ENCODE data around the gene EP400.

Gene EP400

DNA sequence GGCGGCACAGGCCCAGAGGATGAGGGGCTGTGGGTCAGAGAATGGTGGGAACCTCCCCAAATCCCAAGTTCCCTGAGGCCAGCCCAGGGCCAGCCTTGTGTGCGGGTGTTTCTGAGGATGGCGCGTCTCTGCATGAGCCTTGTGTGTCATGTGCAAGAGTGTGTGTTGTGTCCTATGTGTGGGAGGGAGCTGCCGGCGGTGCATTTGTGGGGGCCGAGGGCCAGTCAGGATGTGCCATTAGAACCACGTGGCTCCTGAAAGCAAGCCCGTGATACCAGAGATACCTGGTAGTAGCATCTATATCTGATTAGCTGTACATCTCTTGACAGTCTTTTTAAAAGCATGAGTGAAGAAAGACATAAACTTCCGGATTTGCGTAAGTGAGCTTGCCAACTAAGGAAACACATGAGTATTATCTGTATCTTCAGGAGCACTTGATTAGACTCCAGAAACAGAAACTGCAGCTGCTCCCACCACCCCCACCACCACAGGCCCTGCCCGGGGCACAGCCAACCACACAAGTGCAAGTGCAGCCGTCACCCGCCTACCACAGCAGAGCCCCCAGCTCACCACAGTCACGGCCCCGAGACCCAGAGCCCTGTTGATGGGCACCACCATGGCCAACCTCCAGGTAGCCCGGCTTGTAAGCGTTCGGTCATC, 175.2 kb downstream of the EP400 start:
- DNase-seq (ENCODE audit: low read depth), result no peak

DNA sequence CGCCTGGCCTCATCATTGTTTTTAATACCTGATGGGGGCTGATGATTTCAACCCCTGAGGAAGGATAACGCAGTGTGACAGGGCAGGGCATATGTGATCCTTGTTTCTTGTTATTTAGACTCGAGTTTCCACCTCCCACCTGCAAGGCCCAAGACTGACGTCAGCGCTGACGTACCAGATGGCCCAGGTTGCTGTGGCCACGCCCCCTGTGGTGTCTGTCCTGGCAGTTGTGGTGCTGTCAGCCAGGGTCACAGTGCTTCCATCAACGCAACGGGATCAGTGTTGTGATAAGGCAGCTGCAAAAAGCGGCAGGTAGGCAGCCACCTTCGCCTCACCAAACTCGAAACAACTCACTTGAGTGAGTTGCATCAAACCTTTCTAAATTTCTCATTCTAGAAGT, 176.0 kb downstream of the EP400 start:
- no peak for DNase-seq (ENCODE audit: low read depth)

DNA sequence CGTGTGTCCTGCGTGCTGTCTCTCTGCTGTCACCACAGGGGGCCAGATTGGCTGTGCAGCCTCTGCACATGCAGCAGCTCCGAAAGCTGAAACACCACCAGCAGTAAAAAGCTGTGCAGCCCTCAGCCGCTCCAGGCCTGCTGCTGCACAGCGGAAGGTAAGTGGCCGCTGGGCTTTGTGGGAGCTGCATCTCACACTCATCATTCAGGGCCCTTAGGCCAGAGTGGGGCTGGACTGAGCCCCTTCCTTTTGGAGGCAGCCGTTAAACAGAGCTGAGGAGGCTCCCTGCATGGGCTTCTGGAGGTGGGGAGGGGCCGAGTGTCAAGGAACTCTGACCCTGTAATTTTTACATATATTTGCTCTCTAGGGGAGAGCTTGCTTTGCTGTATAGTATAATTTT, 177.3 kb downstream of the EP400 start:
- DNase-seq (ENCODE audit: low read depth), result no peak

DNA sequence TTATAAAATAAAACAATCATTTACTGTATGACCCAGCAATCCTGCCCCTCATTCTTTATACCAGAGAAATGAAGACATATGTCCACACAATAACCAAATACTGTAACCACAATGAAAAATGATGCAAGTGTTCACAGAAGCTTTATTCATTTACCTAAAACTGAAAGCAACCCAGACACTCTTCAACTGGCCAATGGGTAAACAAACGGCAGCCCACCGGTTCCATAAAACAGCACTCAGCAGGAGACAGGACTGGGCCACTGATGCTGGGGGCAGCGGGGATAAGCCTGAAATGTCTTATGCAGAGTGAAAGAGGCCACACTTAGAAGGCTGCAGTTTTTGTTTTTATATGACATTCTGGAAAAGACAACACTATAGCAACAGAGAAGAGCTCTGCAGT, 179.3 kb downstream of the EP400 start:
- no peak for DNase-seq (ENCODE audit: low read depth)

DNA sequence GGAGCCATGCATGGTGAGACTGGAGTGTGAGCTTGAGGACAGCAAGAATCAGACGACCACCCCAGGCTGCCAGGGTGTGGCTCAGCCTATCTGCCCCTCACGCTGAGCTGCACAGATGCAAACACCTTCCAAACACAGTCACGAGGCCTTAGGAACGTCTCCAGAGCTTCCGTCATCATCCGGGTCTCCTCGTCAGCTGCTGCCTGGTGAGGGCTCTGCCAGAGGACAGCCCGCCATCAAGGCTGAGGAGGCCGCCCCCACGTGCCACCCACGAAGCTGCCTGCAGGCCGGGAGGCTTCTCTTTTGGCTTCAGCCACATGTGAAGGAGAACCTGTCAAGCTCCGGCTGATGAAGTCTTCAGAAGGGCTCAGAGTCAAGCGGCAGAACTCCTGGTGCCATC, 180.9 kb downstream of the EP400 start:
- no peak for DNase-seq (ENCODE audit: low read depth)

Measured in stimulated activated CD8-positive, alpha-beta memory T cell treated with anti-CD3 and anti-CD28 coated beads, Interleukin-15, amount 100 ng/mL, for 1 hour (primary cell).